GDM1 (cell line): ENCODE data around the gene CPT2.
A peak's percentile ranks its signal among the peaks of the same experiment; 100 is the strongest.

Experiments used
- DNase-seq: peaks from one replicate; lab custom pipeline; 2025; lab: John Stamatoyannopoulos, UW

The CPT2 gene

GRCh38 chr1:53219711-53220110 is 23.1 kb downstream of the CPT2 start:
- DNase-seq, result no peak

DNA sequence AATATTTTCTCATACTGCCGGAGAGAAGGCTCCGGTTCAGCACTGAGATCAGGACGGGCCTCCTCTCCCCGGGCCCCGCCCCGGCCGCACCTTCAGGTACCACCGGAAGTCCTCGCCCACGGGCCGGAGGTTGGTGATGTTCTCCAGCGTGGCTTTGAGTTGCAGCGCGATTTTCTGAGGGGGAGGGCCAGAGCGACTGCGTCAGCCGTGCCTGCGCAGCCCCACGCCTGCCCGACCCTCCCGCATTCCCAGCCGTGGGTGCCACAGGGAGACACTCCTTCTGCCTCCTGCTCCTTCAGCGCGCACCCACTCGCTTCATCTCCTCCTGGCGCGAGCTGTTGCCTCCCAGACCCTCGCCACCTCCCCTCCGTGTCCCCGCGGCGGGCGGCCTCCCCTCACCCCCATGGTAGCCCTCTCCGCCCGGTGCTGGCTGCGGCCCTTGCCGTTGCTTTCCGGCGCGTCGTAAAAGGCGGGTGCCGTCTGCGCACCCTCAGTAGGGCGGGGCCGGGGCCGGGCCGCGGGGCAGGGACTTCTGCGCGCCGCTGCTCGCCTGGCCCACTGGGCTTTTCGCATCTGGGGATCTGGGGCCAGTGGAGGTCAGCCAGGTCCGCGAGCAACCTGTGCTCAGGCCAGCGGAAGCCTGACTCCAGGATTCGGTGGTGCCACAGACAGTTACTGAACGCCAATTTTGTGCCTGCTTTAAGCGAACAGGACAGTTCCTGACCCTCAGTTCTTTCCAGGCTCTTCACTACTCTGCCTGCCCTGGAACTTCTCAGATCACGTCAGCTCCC is 23.7 kb downstream of the CPT2 start, which contains the start of gene CZIB:
CZIB (minus strand) TSS at position 464 of the 791 bp plus-strand sequence; CDS start at position 405, 59 bp downstream.
- DNase-seq, result peak; percentile 85

- no peak for DNase-seq
These were observed 24.3 kb downstream of the CPT2 start for GRCh38 chr1:53220962-53221286.

- no peak for DNase-seq
These were observed 41.0 kb downstream of the CPT2 start for GRCh38 chr1:53237638-53238037.

DNA sequence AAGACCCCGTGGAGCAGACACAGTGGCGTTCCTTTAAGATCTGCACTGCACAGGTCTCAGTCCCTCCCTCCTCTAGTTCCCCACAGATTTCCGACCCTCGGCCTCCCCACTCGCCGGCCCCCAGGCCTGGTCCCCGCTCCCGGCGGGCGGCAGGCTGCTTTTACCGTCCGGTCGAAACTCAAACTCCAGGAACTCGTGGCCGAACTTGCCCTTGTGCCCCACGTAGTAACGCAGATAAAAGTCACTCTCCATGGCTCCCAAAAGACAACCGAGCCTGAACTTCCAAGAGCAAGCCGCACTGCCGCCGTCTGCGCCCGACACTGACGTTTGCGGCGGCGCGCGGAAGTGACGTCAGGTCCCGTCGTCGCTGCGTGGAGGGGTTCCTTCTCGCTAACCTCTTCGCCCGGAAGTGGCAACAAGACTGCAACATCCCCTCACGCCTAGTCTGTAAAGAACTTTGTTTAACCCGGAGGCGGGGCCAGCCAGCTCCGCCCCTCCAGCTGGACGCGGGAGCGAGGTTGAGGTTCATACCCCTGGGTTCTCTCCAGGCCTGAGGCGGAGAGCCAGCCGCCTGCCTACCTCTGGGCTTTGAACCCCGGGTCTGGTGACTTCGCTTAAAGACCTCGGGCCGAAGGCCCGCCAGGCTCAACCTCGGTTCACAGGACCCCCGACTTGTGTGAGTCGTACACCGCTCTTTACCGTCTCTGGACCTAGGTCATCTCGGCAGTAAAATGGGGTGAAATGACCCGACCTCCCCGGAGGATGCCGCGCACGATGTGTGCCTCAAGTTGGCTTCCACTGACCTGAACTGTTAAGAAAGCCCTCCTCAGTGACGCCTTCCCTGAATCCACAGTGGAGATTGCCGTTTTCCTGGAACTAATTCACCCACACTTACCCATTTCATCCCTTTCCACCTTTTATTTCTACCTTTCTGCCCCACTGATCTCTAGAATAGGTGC is 41.9 kb downstream of the CPT2 start, which contains the start of gene MAGOH:
MAGOH (minus strand) TSS at position 322 of the 959 bp plus-strand sequence; CDS start at position 252, 70 bp downstream.
- DNase-seq, result peak; percentile 90

- DNase-seq, result no peak
These were observed 45.2 kb downstream of the CPT2 start for GRCh38 chr1:53241828-53242227.

DNA sequence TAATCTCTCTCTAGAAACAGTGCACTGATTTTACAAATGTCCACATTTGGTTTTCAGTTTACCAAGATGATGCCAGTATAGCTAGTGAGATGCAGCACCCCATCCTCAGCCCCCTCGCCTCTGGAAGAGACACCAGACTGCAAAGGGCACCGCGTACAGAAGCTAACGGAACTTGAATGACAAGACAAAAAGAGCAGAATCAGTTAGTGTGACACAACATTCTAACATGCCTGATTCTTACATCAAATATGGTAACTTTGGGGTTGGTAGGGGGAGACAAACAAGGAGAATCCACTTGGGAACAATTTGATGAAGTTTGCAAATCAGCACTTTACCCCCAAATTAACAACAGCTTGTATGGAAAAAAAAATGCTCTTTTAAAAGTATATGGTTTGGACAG is 45.8 kb downstream of the CPT2 start:
- no peak for DNase-seq

- no peak for DNase-seq
These were observed 47.5 kb downstream of the CPT2 start for GRCh38 chr1:53244141-53244540.

GRCh38 chr1:53246261-53247134 is 49.9 kb downstream of the CPT2 start:
- DNase-seq, result no peak

DNA sequence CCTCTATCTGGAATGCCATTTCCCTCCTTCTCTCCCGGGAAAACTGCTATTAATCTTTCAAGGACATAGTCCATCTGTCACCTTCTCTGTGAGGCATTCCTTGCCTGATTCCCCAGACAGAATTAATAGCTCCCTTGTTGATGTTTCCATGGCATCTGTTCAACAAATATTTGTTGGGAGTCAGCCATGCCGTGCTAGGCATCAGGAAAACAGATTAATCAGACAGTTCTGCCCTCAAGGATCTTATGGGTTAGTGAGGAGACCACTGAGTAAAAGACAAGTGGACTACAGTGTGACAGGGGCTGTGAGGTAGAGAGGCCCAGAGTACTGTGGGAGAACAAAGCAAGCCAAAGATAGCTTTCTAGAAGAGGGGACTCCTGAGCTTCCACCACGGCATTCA is 53.1 kb downstream of the CPT2 start:
- DNase-seq, result no peak

- DNase-seq, result no peak
These were observed 53.7 kb downstream of the CPT2 start for GRCh38 chr1:53250325-53250724.

GRCh38 chr1:53254011-53254640 is 57.5 kb downstream of the CPT2 start:
- DNase-seq, result no peak

- DNase-seq, result no peak
These were observed 58.4 kb downstream of the CPT2 start for GRCh38 chr1:53255031-53255430.

- no peak for DNase-seq
These were observed 60.2 kb downstream of the CPT2 start for GRCh38 chr1:53256511-53257453.

GRCh38 chr1:53257454-53258081 is 60.9 kb downstream of the CPT2 start:
- DNase-seq, result no peak

GRCh38 chr1:53258216-53258615 is 61.6 kb downstream of the CPT2 start:
- DNase-seq, result no peak

- DNase-seq, result no peak
These were observed 63.3 kb downstream of the CPT2 start for GRCh38 chr1:53259932-53260331.

- DNase-seq, result no peak
These were observed 64.1 kb downstream of the CPT2 start for GRCh38 chr1:53260631-53261247.

DNA sequence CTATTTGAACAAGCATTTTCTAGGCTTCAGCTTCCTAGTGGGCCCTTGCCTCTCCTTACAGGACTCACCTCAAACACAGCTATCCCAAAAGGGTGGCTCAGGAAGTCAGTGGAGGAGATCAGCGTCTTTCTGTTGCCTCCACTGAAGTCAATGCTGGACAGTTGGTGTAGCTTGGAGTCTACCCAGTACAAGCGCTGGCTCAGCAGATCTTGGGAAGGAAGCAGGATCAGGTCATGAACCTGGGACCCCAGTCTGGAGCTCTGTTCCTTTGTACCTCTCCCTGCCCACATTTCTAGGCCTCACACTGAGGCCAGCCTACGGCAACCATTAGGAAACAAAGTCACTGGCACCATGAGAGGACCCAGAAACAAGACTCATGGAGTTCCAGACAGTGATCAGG is 65.4 kb downstream of the CPT2 start:
- DNase-seq, result no peak
